Activated T-cell treated with anti-CD3 and anti-CD28 coated beads for 24 hours (primary cell): ENCODE results near the gene PGA4.
"Not testable (repeated sequence)": the region's sequence is repeated elsewhere in the genome, so short reads cannot be mapped to it uniquely, and the experiment has no call there.

Experiments used
- DNase-seq: peaks from one replicate; pipeline ENCODE4 v3.0.0-alpha.2; 2020; ENCODE audit warnings: low read depth

The PGA4 gene

GRCh38 chr11:61204502-61205059, 17.6 kb upstream of the PGA4 start:
- not testable (repeated sequence) for DNase-seq

GRCh38 chr11:61207636-61208310, 14.4 kb upstream of the PGA4 start:
- not testable (repeated sequence) for DNase-seq

GRCh38 chr11:61210629-61211028, 11.5 kb upstream of the PGA4 start:
- DNase-seq, result not testable (repeated sequence)

- DNase-seq, result not testable (repeated sequence)
Observed at GRCh38 chr11:61211327-61211952, 10.7 kb upstream of the PGA4 start.

GRCh38 chr11:61212202-61212601, 9.9 kb upstream of the PGA4 start:
- not testable (repeated sequence) for DNase-seq

DNA sequence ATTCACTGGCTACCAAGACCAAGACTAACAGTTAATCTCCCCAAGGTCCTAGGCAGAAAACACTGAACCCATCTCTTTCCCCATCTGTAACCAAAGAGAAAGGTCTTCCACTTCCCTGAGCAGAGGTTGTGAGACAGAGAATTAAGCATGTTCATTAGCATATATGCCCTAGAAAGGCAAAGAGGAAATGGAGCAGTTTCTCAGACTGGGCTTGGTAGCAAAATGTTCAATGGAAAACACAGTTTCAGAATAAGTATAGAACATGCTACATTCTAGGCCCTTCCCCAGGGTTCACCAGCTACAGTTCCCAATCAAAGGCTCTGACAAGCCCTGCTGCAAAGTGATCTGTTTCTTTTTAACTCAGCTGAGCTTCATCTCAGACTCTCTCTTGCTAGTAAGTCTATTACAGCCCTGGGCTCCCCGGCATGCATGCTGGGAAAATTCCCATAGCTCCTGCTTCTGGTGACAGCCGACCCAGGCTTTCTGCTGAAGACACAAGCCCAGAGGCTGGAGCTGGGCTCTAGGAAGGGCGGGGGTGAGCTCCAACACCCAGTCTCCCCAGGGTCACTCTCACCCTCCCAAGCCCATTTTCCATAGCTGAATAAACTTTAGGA, 8.3 kb upstream of the PGA4 start:
- not testable (repeated sequence) for DNase-seq

DNA sequence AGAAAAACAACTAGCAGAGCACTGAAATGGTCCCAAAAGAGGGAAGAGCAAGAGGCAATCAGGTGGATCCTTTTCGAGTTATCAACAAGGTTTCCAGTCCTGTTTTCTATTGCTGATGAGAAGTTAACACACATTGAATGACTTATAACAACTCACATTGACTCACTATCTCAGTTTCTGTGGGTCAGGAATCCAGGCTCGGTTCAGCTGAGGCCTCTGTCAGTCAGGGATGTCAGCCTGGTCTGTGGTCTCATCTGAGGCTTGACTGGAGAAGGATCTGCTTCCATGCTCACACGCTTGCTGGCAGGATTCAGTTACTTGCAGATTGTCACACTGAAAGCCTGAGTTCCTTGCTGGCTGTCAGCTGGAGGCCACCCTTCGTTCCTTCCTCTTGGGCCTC, 3.8 kb upstream of the PGA4 start:
- not testable (repeated sequence) for DNase-seq

DNA sequence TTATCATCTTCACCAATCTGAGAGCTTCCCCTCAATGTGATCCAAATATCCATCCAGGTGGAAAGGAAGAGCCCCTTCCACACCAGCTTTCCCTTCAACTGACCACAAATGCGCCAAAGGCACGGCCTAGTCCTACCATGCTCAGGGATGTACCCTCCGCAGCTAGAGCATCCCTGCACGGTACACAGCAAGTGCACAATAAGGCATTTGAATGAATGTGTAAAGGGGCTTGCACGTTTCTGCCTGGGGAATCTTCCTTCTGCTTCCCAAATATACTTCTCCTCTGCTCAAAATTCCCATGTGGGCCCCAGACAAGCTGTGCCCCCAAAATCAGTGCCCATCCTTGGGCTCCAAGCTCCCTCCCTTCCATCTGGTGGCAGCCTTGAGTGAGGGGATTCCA, 3.1 kb upstream of the PGA4 start:
- DNase-seq, result not testable (repeated sequence)

DNA sequence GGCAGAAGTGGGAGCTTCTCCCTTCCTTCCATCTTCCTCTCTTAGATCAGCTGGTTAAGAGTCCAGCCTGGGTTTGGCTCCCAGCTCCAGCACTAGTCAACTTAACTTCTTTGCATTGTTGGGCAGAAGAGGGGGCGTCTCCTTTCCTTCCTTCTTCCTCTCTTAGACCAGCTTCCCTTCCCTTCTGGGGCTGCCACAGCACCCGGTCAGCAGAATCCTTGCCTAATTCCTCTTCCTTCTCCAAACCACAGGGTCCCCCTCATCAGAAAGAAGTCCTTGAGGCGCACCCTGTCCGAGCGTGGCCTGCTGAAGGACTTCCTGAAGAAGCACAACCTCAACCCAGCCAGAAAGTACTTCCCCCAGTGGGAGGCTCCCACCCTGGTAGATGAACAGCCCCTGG, 545 bp downstream of the PGA4 start:
- DNase-seq, result not testable (repeated sequence)

- not testable (repeated sequence) for DNase-seq
Observed at GRCh38 chr11:61226457-61227137, 4.5 kb downstream of the PGA4 start.

GRCh38 chr11:61229458-61229857, 7.3 kb downstream of the PGA4 start:
- not testable (repeated sequence) for DNase-seq

DNA sequence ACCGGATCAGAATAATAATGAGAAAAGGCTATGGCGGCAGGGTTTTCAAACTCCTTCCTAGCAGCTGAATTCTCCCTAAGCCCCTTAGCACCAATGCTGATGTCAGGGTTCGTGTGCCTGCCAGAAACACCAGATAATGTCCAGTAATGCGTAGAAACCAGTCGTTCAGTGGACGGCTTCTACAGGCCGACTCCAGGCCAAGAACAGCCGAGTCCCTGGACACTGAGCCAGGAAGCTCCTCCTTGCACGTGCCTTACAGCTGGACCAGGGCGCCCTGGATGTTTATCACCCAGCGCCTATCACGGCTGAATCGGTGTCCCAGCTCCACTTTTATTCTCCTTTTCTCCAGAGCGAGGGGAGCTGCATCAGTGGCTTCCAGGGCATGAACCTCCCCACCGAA, 8.9 kb downstream of the PGA4 start:
- DNase-seq, result not testable (repeated sequence)

DNA sequence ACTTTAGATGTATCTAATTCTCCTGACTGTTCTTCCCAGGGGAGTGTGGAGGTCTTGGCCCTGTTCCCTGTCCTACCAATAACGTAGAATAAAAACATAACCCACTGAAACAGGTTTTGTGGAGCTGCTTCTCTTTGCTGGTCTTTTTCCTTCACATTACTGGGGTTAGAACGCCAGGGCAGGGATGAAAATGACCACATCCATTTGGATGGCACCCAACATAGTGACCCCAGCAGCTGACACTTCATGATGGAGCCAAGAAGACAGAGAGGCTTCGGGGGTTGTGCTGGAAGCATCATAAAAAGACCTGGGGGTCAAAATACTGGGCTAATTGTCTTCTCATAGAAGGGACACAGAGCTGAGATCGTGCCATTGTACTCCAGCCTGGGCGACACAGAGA, 9.4 kb downstream of the PGA4 start:
- not testable (repeated sequence) for DNase-seq

DNA sequence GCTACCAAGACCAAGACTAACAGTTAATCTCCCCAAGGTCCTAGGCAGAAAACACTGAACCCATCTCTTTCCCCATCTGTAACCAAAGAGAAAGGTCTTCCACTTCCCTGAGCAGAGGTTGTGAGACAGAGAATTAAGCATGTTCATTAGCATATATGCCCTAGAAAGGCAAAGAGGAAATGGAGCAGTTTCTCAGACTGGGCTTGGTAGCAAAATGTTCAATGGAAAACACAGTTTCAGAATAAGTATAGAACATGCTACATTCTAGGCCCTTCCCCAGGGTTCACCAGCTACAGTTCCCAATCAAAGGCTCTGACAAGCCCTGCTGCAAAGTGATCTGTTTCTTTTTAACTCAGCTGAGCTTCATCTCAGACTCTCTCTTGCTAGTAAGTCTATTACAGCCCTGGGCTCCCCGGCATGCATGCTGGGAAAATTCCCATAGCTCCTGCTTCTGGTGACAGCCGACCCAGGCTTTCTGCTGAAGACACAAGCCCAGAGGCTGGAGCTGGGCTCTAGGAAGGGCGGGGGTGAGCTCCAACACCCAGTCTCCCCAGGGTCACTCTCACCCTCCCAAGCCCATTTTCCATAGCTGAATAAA, 10.5 kb downstream of the PGA4 start:
- DNase-seq, result not testable (repeated sequence)

GRCh38 chr11:61237130-61237529, 15.0 kb downstream of the PGA4 start:
- not testable (repeated sequence) for DNase-seq

GRCh38 chr11:61240288-61240687, 18.1 kb downstream of the PGA4 start:
- not testable (repeated sequence) for DNase-seq

DNA sequence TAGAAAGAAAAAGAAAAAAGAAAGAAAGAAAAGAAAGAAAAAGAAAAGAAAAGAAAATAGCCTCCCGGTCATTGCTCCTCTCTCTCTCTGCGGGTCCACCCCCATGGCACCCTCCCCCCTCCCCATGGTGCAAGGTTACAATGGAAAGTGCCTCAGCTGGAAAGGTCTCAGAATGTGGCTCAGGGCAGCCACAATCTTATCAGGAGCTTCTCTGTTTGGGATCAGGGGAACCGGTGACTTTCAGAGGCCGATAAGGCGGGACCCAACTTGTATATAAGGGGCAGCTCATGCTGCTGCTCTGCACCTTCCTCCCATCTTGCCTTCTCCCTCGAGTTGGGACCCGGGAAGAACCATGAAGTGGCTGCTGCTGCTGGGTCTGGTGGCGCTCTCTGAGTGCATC, 18.7 kb downstream of the PGA4 start, which contains the start of gene PGA5:
PGA5 (plus strand) TSS at position 301 of the 400 bp plus-strand sequence; CDS start at position 353, 52 bp downstream.
- DNase-seq, result not testable (repeated sequence)

- not testable (repeated sequence) for DNase-seq
Observed at GRCh38 chr11:61241526-61241925, 19.4 kb downstream of the PGA4 start.

DNA sequence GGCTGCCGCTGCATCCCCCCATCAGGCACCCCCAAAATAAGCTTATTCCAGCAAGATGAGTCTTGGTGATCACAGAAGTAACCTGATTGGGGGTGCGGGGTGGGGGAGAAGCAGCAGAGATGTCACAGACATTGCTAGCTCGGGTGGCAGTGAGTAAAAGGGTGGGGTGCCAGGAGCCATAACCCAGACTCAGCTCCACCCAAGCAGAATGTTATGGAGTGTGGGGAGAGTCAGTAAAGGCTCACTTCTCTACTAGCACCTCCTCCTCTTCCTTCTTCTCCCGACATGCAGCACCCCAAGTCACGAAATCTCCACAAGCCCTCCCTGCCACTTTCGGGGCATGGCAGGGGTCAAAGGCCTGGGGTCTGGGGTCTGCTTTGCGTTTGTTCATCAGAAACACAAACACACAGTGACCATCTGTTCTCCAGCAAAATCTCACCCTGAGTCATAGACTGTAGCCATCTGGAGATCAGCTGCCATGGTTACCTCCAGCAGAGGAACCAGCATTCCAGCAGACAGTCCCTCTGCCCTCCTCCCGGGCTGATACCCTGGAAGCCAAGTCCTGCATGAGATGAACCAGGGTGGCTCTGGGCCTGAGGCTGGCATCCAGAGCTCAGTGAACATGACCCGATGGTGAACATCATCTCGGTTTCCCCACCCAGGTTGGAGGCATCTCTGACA, 23.3 kb downstream of the PGA4 start:
- DNase-seq, result not testable (repeated sequence)

- not testable (repeated sequence) for DNase-seq
Observed at GRCh38 chr11:61248071-61248470, 25.9 kb downstream of the PGA4 start.

DNA sequence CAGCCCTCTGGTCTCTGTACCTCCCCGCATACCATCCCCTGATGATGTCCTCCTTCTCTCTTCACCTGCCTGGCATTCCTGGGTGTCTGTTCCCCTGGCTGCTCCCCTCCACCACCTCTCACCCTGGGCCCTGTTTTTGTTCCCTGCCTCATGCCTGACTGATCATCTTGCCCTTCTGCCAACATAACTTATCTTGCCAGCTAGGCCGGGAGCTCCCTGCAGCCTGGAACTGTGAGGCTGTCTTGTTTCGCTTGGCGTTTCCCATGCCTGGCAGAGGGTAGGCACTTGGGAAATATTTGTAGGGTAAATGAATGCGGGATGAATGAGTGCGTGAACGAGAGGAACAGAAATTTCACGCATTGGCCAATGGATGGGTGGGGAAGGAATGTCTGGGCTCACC, 27.1 kb downstream of the PGA4 start:
- DNase-seq, result not testable (repeated sequence)
